ENCODE measurements around the gene CLHC1.

CLHC1 gene

DNA sequence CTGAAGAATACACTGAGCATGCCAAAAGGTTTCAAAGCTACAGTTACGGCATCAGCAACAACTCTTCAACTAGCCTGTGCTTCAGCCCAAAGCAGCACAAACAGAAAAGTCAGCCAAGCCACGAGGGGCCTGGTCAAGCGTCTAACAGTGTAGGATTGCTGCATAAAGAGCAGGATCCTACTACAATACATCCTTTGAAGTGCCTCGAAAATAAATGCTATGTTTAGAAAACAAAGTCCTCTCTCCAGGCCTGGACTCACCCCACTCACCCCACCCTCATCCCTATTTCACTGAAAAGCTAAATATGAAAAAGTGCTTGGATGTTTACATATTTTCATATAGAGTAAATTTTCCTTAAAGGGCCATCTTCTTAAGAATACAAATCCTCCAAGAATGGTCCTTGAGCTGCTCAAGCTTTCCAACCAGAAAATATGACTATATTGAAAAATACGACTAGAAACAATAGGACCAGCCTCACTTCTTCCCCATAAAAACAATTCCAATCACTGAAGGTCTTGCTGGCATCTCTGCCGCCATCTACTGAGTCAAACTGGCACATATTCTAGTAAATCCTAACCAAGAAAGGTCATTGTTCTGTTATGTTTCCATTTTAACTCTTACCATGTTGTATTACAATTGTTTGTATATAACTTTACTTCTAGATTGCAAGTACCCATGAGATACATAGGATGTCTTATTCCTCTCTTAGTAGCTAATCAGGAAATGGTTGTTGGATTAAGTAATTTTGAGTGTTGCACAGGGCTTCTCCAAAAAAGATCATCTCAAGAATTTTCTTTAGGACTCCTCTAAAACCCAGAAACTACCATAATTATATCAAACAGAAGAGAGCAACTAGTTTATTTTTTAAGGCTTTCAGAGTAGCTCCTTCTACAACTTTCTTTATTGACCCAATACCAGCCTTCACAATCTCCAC is 63.6 kb downstream of the CLHC1 start:
- DNase-seq, result peak; percentile 5

DNA sequence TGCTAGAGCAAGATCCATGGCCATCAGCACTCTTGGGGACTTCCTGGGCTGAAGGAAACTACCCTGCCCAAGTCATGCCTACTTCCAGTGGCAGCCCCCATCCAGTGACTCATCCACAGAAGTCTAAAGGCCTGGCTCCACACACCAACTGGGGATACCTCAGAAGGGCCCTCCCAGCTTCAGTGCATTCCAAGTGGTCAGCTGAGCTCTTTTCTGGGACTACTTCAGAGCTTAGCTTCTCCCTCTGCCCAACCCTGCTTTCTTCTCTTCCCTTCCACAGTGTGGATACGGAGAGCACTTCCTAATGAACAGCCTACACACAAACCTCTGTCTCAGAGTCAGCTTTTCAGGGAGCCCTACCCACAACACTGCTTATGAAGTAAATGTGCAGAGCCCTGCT is 66.5 kb downstream of the CLHC1 start:
- no peak for DNase-seq

DNA sequence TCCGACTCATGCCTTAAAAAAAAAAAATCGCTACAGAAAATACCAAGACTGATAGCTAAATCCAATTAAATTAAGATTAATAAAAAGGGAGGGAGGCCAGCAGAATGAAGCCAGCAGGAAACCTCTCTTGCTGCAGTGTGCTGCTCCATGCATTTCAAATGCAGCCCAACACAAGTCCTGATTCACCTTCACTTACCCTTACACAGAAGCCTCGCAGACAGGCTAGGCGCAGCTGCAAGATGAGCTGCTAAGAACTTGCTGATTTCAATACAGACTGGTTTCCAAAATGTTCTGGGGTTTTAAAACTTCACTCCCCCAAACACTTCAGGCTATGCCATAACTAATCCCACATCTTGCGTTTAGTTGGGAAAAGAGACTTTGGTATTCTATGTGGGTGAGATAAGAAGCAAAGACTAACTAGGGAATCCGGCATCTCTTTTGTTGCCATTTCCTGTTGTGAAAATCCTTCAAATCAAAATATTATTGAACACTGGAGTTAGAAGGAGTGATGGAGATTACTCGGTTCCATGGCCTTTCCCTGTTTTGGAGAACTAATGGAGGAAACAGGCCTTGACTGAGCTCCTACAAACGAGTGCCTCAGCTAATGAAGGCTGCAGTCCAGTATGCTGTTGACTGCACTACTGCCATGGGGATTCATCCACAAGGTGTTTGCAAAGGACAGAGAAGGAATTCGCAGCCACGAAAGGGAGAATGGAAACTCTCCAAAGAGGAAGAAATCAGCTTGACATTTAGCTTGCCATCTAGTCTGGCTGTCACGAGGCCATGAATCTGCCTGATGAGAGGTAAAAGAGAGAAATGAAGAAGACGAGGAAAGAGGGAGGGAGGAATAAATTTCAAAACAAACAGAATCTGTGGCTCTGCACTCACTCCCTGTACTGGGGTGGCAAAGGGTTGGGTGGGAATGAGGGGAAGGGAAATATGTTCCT is 67.3 kb downstream of the CLHC1 start:
- DNase-seq, result no peak

DNA sequence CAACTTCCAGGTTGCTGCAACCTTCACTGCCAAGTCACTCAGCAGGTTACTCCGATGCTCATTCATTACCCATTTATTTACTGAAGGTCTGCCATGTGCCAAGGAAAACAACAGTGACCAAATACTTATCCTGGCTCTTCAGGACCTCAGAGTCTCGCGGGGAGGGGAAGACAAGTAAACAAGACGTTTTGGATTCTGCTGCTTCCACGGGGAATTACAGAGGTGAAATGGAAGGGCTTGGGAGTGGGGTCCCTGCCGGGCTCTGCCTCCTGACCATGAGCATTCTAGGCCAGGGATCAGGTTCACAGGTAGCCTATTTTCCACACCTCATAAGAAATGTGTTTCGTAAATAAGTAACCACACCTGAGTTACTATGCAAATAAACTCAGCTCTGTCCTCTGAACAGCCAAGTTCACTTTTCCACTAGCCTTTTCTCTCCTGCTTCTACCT is 68.1 kb downstream of the CLHC1 start:
- no peak for DNase-seq

DNA sequence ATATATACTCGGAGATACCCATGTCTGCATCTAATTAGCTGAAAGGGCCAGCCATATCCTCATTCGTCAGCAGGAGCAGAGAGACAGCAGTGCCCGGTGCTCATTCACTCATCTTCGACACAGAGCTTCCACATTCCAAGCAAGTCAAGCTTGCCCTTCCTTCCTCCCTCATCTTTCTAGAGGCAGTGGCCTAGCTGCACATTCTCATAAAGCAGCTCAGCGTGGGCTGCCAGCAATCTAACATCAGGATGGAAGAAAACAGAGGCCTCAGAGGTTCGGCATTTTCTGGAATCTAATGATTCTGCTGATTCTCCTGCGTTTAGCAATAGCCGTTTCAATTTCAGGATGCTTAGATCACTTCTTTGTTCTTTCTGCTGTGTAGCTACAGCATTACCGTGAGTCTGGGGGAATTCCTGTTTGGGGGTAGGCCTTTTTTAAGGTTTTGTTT is 68.8 kb downstream of the CLHC1 start:
- no peak for DNase-seq

DNA sequence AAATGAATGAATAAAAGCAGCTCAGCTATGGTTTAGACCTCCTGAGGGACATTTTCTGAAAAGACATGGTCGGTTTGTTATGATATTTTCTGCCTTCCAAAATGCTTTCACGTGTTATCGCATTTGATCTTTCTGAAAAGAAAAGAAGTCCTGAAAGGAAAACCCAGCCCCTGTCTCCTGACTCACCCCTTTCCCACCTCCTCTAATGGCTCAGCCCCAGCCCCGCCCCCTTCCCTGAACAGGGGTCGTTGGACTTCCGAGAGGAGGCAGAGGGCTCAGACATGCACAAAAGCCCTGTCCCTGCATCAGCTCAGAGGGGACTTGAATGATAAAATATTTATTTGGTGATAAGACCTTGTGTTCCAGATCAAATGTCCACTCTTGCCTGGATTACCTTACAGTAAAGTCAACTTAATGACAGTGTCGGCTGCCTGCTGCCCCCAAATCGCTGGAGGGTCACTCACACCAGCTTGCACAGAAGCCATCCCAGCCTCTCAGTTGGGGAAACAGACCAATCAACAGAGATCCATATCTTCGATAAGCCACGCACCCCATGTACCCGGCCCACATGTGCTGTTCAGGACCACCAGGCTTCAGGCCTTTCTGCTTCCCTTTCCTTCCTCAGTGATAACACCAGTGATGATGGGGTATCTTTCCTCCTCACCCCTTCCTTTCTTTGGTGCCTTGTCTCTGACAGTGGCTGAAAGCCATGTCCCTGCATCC is 69.6 kb downstream of the CLHC1 start:
- no peak for DNase-seq

DNA sequence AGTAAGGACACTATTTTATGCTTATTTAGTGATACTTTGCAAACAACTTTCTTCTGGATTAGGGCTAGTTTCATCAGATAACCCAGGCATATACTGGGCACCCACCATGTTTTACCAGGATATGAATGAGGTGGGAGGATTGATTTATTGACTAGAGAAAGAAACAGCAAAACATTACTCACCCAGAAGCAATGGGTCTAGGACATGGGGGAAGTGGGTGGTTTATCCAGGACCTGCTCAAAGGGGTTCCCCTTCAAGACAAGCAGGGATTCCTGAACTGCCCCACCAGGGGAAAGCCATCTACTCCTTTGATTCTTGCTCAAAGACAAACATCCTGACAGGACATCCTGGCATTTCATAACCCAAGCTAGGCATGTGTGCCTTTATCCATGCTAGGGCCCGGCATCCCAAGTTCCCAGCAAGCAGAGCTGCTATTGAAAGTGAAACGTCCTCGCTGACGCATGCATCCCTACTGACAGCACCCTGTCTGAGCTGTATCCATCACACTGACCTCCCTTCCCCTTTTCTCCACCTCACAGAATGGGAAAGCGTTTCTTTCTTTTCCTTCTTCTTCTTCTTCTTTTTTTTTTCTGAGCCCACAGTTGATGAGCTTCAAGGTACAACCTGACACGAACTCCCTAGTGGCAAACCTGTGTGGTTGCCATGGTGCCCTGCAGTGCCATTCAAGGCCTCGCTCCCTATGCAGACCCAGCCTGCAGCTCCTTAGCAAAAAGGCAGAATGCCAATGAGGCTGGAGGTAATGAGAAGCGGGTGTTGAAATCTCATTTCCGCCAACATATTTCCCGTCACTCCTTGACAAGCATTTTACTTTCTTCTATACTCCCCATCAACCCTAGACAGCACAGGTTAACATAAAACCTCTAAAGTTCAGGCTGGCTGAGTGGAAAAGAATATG is 70.5 kb downstream of the CLHC1 start:
- no peak for DNase-seq

DNA sequence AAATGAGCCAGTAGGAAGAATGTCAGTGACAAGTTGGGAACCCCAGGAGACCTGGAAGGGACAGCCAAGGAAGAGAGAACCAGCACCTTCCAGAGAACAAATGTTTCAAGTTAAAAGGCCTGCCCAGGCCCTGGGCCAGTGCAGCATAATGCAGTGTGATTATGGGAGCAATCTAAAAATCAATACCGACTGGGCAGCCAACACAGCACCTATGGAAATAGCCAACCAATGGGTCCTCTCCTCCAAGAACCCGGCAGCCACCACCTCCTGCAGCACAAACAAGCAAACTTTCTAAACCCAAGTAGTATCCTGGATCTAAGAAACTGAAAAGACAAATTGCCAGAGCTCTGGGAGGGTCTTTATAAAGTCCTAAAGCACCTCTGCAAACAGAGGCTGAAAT is 71.7 kb downstream of the CLHC1 start:
- peak; percentile 5 for DNase-seq

DNA sequence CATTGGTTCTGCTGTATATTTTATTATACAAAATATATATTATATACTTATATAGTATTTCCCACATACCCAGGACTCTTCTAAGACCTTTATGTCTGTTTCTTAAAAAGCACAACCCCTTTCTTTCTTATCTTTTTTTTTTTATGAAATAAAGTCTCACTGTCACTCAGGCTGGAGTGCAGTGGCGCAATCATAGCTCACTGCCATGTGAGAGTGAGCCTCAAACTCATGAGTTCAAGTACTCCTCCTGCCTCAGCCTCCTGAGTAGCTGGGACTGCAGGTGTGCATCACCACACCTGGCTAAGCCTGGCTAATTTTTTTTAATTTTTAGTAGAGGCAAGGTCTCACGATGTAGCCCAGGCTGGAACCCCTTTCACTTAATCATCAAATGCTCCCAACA is 72.3 kb downstream of the CLHC1 start:
- no peak for DNase-seq

DNA sequence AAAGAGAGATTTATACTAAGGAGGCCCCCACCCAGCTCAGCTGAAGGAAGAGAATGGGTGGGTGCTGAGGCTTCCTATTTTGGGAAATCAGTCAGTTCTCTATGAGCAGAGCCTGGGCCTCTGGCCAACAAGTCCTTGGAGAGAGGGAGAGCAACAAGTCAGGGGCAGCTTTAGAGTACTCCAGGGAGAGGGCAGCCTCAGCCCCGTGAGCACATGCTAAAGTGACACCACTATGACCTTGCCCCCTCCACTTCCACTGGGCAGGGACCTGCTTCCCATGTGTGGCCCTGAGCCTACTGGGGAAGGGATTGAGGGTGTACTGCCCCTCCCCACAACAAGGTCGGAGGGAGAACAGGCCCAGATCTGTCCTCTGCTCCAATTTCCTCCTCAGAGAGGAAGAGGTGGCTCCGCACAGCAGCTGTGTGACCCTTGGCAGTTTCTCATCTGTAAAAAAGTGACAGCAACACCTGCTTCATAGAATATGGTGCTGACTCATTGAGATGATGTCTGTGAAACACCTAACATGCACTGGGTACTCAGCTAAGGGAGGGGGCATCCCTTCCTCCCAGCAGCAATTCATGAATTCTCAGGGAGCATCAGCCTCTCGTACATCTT is 72.9 kb downstream of the CLHC1 start:
- no peak for DNase-seq

DNA sequence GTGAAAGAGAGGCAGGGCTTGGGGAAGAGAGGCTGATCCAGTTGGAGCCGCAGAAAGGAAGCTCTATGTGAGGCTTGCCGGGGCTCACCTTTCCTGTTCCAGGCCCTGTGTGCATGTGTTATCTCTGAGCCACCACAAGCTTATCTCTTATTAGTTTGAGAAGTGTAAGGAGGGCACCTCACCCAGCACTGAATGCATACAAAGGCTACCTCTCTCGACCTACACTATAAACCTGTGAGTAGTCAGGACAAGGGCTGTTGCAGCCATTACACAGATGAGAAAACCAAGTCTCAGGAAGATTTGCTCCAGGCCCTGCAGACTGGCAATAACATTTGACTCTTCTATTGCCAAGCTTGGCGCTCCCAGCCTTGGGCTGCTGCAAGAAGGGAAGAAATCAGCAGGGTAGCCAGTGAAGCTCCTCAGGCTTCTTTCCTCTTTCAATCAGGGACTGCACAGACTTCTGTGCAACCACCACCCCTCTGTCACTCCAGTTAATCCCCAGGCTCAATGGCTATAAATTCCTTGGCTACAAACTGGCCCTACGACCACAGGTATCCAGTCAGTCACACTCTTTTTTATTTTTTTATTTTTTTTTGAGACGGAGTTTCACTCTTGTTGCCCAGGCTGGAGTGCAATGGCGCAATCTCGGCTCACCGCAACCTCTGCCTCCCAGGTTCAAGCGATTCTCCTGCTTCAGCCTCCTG is 73.8 kb downstream of the CLHC1 start:
- no peak for DNase-seq

DNA sequence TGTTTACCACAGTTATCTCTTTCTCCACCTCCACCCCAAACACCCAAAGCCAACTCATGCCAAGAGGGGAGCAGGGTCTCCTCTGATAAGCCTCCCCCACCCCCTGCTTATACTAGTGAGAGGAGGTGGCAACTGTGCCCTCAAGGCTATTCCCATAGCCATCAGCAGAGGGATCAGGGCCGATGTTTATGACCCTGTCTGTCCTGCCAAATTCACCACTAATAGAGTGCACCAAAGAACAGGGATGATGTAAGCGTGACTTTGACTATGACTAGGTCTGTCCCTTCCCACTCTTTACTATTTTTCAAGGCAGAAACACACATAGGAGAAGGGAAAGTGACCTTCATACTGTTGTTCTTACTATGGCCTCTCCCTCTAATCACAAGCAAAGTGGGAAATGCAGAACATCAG is 74.6 kb downstream of the CLHC1 start:
- no peak for DNase-seq

DNA sequence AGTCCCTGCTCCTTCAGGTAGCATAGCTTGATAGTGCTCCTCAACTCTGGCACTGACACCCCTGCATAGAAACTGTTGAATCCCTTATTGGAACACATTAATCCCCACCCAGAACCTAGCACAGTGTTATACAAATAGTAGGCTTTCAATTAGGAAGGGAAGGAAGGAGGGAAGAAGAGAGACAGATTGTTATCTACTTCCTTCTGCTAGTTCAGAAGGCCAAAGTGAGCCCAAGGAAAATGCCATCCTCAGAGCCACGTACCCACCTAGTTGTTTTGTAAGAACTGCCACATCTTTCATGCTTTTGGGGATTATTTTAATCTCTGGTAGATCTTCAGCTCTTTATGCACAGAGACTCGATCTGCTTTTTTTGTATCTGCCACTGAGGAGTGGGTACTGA is 75.1 kb downstream of the CLHC1 start:
- no peak for DNase-seq

DNA sequence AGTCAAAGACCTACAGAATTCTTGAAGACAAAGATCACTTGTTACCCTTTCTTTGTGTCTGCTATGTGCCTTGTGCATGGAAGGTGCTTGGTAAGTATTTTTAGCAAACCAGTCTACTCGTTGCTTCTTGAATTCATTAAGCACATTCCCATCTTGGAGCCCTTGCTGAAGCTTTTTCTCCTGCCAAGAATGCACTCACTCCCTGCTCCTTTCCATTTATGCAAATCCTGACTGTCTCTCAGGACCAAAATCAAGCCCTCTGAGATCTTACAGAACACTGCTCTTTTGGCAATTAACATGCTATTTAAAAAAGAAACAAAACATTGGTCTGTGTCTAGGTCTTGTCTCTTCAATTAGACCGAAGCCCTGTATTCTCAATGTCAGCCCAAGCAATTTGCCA is 75.8 kb downstream of the CLHC1 start:
- DNase-seq, result no peak

DNA sequence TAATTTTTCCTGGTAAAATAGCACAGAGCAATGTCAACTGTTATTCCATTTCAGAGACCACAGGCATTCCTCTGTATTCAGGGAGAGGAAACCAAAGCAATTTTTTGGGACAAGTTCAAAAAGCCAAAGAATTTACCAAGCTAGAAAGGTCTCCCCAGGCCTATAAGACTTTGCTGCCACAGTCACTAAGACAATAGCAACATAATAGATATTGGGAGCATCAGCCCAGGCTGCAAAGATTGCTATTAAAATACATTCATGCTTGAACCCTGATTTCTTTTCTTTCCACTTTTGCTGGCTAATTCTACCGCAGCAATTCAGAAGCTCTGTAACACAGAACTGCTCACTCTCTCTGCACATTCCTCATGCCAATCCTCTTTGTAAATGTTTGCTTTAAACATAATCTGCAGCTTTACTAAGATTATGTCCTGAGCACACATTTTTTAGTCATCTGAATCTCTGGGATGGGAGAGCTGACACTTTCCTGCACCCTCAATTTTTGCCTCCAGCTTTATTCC is 76.3 kb downstream of the CLHC1 start:
- no peak for DNase-seq

DNA sequence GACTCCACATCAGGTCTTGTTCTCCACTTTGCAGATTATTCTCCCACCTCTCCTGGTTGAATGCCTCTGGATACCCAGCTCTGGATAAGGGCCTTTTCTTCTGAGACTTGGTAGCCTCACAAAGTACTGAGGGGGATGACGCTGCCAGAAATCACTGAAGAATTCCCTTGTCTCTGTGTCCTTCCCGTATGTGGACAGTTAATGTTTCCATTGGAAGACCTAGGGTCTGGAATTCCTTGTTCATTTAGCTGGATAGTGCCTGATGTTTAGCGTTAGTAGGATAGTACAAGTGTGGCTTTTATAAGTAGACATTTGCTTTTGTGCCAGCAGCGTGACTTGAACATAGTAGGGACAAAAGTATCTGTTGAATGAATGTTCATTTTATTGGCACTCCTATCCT is 76.9 kb downstream of the CLHC1 start:
- no peak for DNase-seq

DNA sequence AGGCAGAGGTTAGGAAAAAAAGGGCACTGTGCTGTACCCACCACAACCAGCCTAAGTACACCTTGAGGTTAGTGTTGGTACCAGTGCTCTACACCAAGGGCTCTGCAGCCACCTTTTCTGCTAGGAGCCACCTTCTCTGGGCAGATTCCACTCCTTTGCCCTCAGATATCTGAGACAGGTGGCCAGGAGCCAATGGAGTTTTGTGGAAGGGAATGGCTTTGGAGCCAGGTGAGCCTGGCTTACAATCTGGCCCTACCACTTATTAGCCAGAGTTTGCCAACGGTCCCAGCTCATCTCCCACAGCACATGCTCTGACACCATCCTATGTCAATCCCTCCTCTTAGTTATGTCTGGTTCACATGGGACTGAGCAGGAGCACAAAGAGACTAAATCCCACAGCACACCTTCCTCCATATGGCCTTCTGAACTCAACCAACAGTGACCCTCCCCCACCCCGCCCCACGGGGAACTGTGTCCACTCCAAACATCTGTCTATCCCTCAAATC is 77.5 kb downstream of the CLHC1 start:
- no peak for DNase-seq

DNA sequence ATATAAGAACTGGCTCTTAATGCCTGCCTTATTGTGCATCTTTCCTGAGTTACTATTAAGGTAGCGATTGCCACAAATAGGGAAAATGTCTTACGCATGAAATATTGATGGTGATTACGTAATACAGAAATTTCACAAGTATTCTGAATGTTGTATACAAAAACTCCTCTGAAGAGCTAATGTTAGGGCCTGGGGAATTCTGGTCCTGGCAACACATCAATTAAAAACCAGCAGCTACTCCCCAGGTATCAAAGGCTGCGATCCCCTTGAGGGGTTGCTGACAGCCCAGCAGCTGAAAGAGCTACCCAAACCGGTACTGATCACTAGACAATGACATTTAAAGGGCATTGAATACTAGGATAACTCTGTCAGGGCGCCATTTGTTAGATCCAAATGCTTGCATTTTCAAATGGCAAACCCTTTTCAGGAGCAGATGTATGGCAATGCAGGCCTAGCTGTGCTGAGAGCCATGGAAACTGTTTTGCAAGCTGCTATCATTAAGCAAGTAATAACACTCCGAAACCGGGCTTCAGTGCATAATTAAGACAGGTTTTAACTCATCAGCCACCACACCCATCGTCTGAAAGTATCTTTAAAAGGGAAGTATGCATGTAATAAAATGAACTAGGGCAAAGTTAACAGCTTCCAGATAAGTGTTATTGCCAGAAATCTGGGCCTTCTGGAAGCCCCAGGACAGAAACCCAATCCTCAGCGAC is 78.4 kb downstream of the CLHC1 start:
- no peak for DNase-seq

All from NCI-H1092 (cell line).